Activated naive CD8-positive, alpha-beta T cell (primary cell): ENCODE results near the gene LDLRAD4.

ENCODE experiments used
- H3K27ac Mint-ChIP-seq: one replicate; pipeline ENCODE4 v1.8.0; 2021; ENCODE audit warnings: mixed read lengths
- H3K27me3 Mint-ChIP-seq: one replicate; pipeline ENCODE4 v1.8.0; 2021; ENCODE audit warnings: mixed read lengths
- H3K36me3 Mint-ChIP-seq: one replicate; pipeline ENCODE4 v1.8.0; 2021; ENCODE audit warnings: mixed read lengths
- H3K4me1 Mint-ChIP-seq: one replicate; pipeline ENCODE4 v1.8.0; 2021; ENCODE audit warnings: low read depth, mixed read lengths
- H3K4me3 Mint-ChIP-seq: one replicate; pipeline ENCODE4 v1.8.0; 2021; ENCODE audit warnings: mild to moderate bottlenecking, mixed read lengths
- H3K9me3 Mint-ChIP-seq: one replicate; pipeline ENCODE4 v1.8.0; 2021; ENCODE audit warnings: low read depth, mixed read lengths

Gene LDLRAD4

GRCh38 chr18:13633700-13634099, 415.1 kb downstream of the LDLRAD4 start:
- H3K27ac Mint-ChIP-seq = no peak overlapping the region
- H3K36me3 Mint-ChIP-seq = peaks cover 2% of the 10 kb centered on the region
- no peaks in the 10 kb centered on the region for H3K9me3 Mint-ChIP-seq
- H3K4me3 Mint-ChIP-seq = no peak overlapping the region
- H3K27me3 Mint-ChIP-seq = no peaks in the 10 kb centered on the region
- H3K4me1 Mint-ChIP-seq = peaks cover 10% of the 10 kb centered on the region

- peaks cover 2% of the 10 kb centered on the region for H3K36me3 Mint-ChIP-seq
- peaks cover 1% of the 10 kb centered on the region for H3K4me1 Mint-ChIP-seq
- no peaks in the 10 kb centered on the region for H3K9me3 Mint-ChIP-seq
- H3K27me3 Mint-ChIP-seq = no peaks in the 10 kb centered on the region
- no peak overlapping the region for H3K4me3 Mint-ChIP-seq
- no peak overlapping the region for H3K27ac Mint-ChIP-seq
These were observed 416.5 kb downstream of the LDLRAD4 start for GRCh38 chr18:13635046-13635445.

- no peak overlapping the region for H3K27ac Mint-ChIP-seq
- H3K9me3 Mint-ChIP-seq = no peaks in the 10 kb centered on the region
- peaks cover 4% of the 10 kb centered on the region for H3K36me3 Mint-ChIP-seq
- no peak overlapping the region for H3K4me3 Mint-ChIP-seq
- H3K27me3 Mint-ChIP-seq = no peaks in the 10 kb centered on the region
- no peaks in the 10 kb centered on the region for H3K4me1 Mint-ChIP-seq
These were observed 420.4 kb downstream of the LDLRAD4 start for GRCh38 chr18:13638719-13639595.

DNA sequence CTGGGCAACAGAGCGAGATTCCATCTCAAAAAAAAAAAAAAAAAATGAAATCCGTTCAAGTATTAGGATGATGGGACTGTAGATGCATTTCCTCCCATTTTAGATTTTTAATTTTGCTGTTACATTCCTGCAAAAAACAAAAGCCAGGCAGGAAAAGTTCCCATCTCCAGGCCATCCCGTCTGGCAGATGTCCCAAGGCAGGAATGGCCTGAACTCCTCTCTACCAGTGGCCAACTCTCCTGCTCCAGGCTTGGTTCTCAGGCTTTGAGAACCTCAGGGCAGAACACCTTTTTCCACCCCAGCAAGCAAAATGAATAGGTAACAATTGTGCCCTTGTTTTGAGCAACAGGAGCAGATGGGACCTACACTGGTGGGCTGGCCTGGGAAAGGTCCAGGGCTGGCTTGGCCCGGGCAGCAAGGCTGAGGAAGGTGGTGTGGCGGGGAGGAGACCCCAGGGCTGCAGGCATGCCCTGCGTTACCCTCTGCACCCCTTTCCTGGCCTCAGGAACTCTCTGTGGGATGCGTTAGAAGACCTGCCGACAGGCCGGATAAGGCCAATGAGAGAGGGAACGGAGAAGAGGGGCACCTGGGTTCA, 421.8 kb downstream of the LDLRAD4 start:
- Mint-ChIP-seq H3K27ac (no peak overlapping the region), H3K36me3 (peaks cover 4% of the 10 kb centered on the region), H3K4me3 (no peak overlapping the region), H3K27me3 (no peaks in the 10 kb centered on the region), H3K4me1 (no peaks in the 10 kb centered on the region), H3K9me3 (no peaks in the 10 kb centered on the region)

GRCh38 chr18:13641551-13642439, 423.2 kb downstream of the LDLRAD4 start:
- H3K4me1 Mint-ChIP-seq = no peaks in the 10 kb centered on the region
- H3K27ac Mint-ChIP-seq = no peak overlapping the region
- no peak overlapping the region for H3K4me3 Mint-ChIP-seq
- no peaks in the 10 kb centered on the region for H3K9me3 Mint-ChIP-seq
- H3K27me3 Mint-ChIP-seq = no peaks in the 10 kb centered on the region
- H3K36me3 Mint-ChIP-seq = peaks cover 6% of the 10 kb centered on the region

- no peaks in the 10 kb centered on the region for H3K4me1 Mint-ChIP-seq
- H3K9me3 Mint-ChIP-seq = no peaks in the 10 kb centered on the region
- H3K27me3 Mint-ChIP-seq = no peaks in the 10 kb centered on the region
- no peak overlapping the region for H3K4me3 Mint-ChIP-seq
- H3K27ac Mint-ChIP-seq = no peak overlapping the region
- peaks cover 7% of the 10 kb centered on the region for H3K36me3 Mint-ChIP-seq
These were observed 423.9 kb downstream of the LDLRAD4 start for GRCh38 chr18:13642440-13642827.

DNA sequence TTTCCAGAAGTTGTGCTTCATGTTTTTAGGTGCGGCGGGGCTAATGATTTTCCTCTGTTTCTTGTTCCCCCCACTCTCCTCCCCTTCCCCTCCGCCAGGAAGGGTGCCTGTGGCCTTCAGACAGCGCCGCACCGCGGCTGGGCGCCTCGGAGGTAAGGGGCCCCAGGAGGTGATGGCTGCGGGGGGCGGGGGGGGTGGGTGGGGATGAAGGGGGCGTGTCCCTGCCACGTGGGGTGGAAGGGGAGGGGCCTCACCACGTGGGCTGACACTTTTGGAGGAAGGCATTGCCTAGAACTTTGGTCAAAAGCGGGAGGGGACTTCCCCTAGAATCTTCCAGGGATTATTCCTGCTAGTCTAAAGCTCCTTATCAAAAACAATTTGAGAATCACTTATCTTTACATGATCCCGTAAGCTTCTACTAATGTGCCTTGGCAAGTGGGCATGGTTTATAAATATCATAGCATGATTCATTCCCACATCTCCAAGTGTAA, 424.7 kb downstream of the LDLRAD4 start:
- H3K27me3 Mint-ChIP-seq = no peaks in the 10 kb centered on the region
- H3K4me1 Mint-ChIP-seq = no peaks in the 10 kb centered on the region
- no peak overlapping the region for H3K4me3 Mint-ChIP-seq
- no peak overlapping the region for H3K27ac Mint-ChIP-seq
- no peaks in the 10 kb centered on the region for H3K9me3 Mint-ChIP-seq
- H3K36me3 Mint-ChIP-seq = peaks cover 8% of the 10 kb centered on the region

- H3K27ac Mint-ChIP-seq = no peak overlapping the region
- H3K27me3 Mint-ChIP-seq = no peaks in the 10 kb centered on the region
- H3K4me1 Mint-ChIP-seq = no peaks in the 10 kb centered on the region
- no peak overlapping the region for H3K4me3 Mint-ChIP-seq
- peaks cover 8% of the 10 kb centered on the region for H3K36me3 Mint-ChIP-seq
- no peaks in the 10 kb centered on the region for H3K9me3 Mint-ChIP-seq
These were observed 426.5 kb downstream of the LDLRAD4 start for GRCh38 chr18:13645093-13645492.

GRCh38 chr18:13646633-13647032, 428.1 kb downstream of the LDLRAD4 start:
- Mint-ChIP-seq H3K4me3 (no peak overlapping the region), H3K4me1 (no peaks in the 10 kb centered on the region), H3K27ac (no peak overlapping the region), H3K27me3 (no peaks in the 10 kb centered on the region), H3K9me3 (no peaks in the 10 kb centered on the region), H3K36me3 (peaks cover 5% of the 10 kb centered on the region)

DNA sequence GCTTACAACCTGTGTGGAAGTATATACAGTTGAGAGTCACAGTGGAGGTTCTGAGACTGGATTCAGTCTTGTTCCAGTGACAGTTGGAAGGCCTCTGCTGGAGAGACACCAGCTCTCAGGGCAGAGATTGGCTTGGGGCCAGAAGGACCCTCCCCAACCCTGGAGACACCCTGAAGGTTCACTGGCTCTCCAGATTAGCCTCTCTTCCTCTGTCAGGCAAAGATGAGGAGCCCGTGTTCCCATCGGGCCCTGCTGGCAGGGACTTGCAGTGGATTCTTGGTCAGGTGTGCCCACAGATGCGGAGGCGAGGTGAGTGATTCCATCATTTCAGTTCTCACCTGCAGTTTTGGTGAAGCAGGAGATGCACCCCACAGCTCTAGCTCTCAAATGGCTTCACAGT, 429.2 kb downstream of the LDLRAD4 start:
- H3K9me3 Mint-ChIP-seq = no peaks in the 10 kb centered on the region
- peaks cover 5% of the 10 kb centered on the region for H3K36me3 Mint-ChIP-seq
- H3K4me1 Mint-ChIP-seq = no peaks in the 10 kb centered on the region
- no peak overlapping the region for H3K4me3 Mint-ChIP-seq
- H3K27ac Mint-ChIP-seq = no peak overlapping the region
- no peaks in the 10 kb centered on the region for H3K27me3 Mint-ChIP-seq

DNA sequence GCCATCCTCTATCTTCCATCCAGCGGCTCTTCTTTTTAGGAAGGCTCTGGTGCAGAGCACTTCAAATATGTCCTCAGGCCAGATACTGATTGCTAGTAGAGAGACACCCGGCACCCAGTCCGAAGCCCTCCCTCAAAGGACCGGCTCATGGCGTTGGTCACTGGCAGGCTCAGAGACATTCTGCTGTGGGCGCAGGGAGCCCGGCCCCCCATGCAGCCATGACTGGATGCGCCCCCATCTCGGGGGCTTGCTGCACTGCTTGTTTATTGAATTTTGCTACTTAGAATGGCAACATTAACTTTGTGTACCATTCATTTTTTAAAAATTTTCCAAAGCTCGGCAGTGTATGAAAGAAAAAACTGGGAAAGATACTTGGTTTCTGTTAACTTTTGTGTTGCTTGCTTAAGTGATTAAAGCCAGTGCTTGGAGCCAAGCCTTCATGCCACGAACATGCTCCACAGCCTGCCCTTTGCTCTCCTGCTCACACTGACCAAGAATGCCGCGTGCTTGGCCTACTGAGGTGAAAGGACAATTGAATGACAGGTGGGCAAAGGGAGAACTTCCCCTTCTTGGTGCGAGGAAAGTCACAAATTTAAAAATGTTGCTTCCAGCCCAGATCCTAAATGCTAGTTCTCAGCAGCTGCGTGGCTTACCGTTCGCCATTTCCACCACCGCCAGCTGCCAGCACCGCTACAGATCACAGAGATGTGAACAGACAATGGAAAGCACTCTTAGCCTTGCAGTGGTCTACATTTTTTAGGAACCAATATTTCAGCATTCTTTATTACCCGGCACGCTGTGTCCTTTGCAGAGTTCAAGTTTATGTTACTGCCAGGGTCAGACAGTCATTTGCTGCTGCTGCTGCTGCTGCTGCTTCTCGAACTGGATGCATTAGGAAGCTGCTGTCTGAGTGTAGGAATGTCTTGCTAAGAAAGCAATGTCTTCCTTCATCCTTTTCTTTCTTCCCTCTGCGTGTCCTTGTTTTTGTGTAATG, 431.1 kb downstream of the LDLRAD4 start:
- Mint-ChIP-seq H3K4me1 (no peaks in the 10 kb centered on the region), H3K27ac (no peak overlapping the region), H3K36me3 (peaks cover 5% of the 10 kb centered on the region), H3K4me3 (no peak overlapping the region), H3K9me3 (no peaks in the 10 kb centered on the region), H3K27me3 (no peaks in the 10 kb centered on the region)

- peaks cover 4% of the 10 kb centered on the region for H3K4me1 Mint-ChIP-seq
- H3K27ac Mint-ChIP-seq = no peak overlapping the region
- H3K4me3 Mint-ChIP-seq = no peak overlapping the region
- H3K27me3 Mint-ChIP-seq = no peaks in the 10 kb centered on the region
- no peaks in the 10 kb centered on the region for H3K9me3 Mint-ChIP-seq
- no peaks in the 10 kb centered on the region for H3K36me3 Mint-ChIP-seq
These were observed 435.3 kb downstream of the LDLRAD4 start for GRCh38 chr18:13653746-13654433.

DNA sequence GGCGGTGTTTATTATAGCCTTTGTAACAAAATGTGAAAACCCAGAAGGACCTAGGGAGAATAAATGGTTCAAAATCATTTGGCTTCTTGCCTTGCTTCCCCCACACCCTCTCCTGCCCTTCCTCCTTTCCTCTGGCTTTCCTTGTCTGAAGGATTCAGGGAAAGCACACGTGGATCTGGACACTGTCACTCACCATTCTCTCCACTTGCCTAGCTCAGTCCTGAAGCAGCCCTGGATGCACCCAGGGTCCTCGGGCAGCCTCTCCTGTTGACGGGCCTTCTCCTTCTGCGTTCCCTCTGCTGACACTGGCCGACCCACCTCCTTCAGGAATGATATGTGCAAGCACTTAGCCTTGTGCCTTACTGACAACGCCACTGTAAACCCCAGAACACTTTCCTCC, 439.4 kb downstream of the LDLRAD4 start:
- no peak overlapping the region for H3K27ac Mint-ChIP-seq
- no peaks in the 10 kb centered on the region for H3K36me3 Mint-ChIP-seq
- peaks cover 6% of the 10 kb centered on the region for H3K4me1 Mint-ChIP-seq
- H3K27me3 Mint-ChIP-seq = no peaks in the 10 kb centered on the region
- H3K4me3 Mint-ChIP-seq = no peak overlapping the region
- H3K9me3 Mint-ChIP-seq = no peaks in the 10 kb centered on the region
